T-helper 1 cell treated with Interleukin-12 subunit alpha and Interleukin-12 subunit beta and Interleukin-4 antibody, amounts not matched to agents 30 μg/mL and 1 μg/mL, for 36 hours (primary cell): ENCODE data around the gene CACNA1D.
"Not testable (repeated sequence)": the region's sequence is repeated elsewhere in the genome, so short reads cannot be mapped to it uniquely, and the experiment has no call there.

Experiments
- H3K27ac Mint-ChIP-seq: one replicate; pipeline ENCODE4 v1.8.0; 2021; ENCODE audit warnings: mild to moderate bottlenecking, mixed read lengths
- H3K27me3 Mint-ChIP-seq: one replicate; pipeline ENCODE4 v1.8.0; 2021; ENCODE audit warnings: low read depth, mixed read lengths
- H3K36me3 Mint-ChIP-seq: one replicate; pipeline ENCODE4 v1.8.0; 2021; ENCODE audit warnings: low read depth, mixed read lengths
- H3K4me1 Mint-ChIP-seq: one replicate; pipeline ENCODE4 v1.8.0; 2021; ENCODE audit warnings: low read depth, mixed read lengths
- H3K4me3 Mint-ChIP-seq: one replicate; pipeline ENCODE4 v1.8.0; 2021; ENCODE audit warnings: mild to moderate bottlenecking, moderate library complexity, mixed read lengths
- H3K9me3 Mint-ChIP-seq: one replicate; pipeline ENCODE4 v1.8.0; 2021; ENCODE audit warnings: mixed read lengths

CACNA1D gene

GRCh38 chr3:53555068-53555588 is 60.7 kb downstream of the CACNA1D start:
- Mint-ChIP-seq H3K9me3 (no peaks in the 10 kb centered on the region), H3K27ac (no peak overlapping the region), H3K27me3 (peaks cover 3% of the 10 kb centered on the region), H3K4me3 (no peak overlapping the region), H3K4me1 (no peaks in the 10 kb centered on the region), H3K36me3 (no peaks in the 10 kb centered on the region)

GRCh38 chr3:53566461-53567145 is 72.2 kb downstream of the CACNA1D start:
- Mint-ChIP-seq H3K27ac (no peak overlapping the region), H3K9me3 (no peaks in the 10 kb centered on the region), H3K27me3 (peaks cover 7% of the 10 kb centered on the region), H3K36me3 (no peaks in the 10 kb centered on the region), H3K4me3 (no peak overlapping the region), H3K4me1 (no peaks in the 10 kb centered on the region)

DNA sequence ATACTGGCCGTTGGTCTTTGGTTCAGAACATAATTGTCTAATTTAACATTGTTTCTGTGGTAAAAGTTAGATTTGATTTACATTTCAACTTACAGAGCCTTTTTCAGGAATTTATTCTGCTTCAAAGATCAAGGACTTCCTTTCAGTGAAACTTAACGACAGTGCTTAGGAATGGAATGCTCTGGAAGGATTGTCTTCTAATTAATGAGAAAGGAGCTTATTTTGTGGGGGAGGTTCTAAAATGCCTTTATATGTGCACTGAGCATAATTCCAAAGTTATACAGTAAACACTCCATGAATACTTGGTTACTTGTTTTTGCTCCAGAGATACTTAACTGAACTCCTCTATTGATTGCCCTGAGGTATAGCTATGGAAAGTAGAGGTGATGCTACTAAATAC is 75.7 kb downstream of the CACNA1D start:
- H3K4me3 Mint-ChIP-seq: no peak overlapping the region
- no peaks in the 10 kb centered on the region for H3K36me3 Mint-ChIP-seq
- H3K27me3 Mint-ChIP-seq: peaks cover 7% of the 10 kb centered on the region
- H3K4me1 Mint-ChIP-seq: no peaks in the 10 kb centered on the region
- no peaks in the 10 kb centered on the region for H3K9me3 Mint-ChIP-seq
- no peak overlapping the region for H3K27ac Mint-ChIP-seq

- Mint-ChIP-seq H3K4me3 (no peak overlapping the region), H3K9me3 (no peaks in the 10 kb centered on the region), H3K27me3 (peaks cover 3% of the 10 kb centered on the region), H3K27ac (no peak overlapping the region), H3K4me1 (no peaks in the 10 kb centered on the region), H3K36me3 (no peaks in the 10 kb centered on the region)
Measured at GRCh38 chr3:53570709-53571108, 76.3 kb downstream of the CACNA1D start.

DNA sequence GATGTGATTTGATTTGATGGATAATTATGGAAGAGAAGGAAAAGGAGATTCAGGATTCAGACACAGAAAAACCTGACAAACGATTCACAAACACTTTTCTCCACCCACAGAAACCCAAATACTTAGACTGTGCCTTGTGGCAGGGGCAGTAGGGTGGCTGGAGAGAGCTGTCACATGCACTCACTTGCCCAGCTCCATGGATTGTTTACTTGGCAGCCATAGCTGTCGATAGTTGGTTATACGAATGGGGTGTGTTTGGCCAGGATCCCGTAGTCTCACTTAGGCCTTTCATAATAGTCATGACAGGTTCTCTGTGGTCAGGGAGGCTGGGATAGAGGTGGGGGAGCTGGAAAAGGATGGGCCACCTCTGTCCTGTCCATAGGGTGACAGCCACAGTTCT is 76.9 kb downstream of the CACNA1D start:
- Mint-ChIP-seq H3K4me1 (no peaks in the 10 kb centered on the region), H3K4me3 (no peak overlapping the region), H3K27ac (no peak overlapping the region), H3K27me3 (peaks cover 3% of the 10 kb centered on the region), H3K36me3 (no peaks in the 10 kb centered on the region), H3K9me3 (no peaks in the 10 kb centered on the region)

- not testable (repeated sequence) for H3K27ac Mint-ChIP-seq, H3K36me3 Mint-ChIP-seq, H3K4me1 Mint-ChIP-seq, H3K9me3 Mint-ChIP-seq, H3K27me3 Mint-ChIP-seq, H3K4me3 Mint-ChIP-seq
Measured at GRCh38 chr3:53572184-53572583, 77.8 kb downstream of the CACNA1D start.

GRCh38 chr3:53577506-53577905 is 83.1 kb downstream of the CACNA1D start:
- Mint-ChIP-seq H3K27ac (no peak overlapping the region), H3K4me3 (no peak overlapping the region), H3K9me3 (no peaks in the 10 kb centered on the region), H3K36me3 (no peaks in the 10 kb centered on the region), H3K27me3 (peaks cover 8% of the 10 kb centered on the region), H3K4me1 (peaks cover 2% of the 10 kb centered on the region)

GRCh38 chr3:53579636-53580035 is 85.2 kb downstream of the CACNA1D start:
- Mint-ChIP-seq H3K4me1 (peaks cover 2% of the 10 kb centered on the region), H3K4me3 (no peak overlapping the region), H3K9me3 (no peaks in the 10 kb centered on the region), H3K27ac (no peak overlapping the region), H3K27me3 (peaks cover 8% of the 10 kb centered on the region), H3K36me3 (no peaks in the 10 kb centered on the region)

DNA sequence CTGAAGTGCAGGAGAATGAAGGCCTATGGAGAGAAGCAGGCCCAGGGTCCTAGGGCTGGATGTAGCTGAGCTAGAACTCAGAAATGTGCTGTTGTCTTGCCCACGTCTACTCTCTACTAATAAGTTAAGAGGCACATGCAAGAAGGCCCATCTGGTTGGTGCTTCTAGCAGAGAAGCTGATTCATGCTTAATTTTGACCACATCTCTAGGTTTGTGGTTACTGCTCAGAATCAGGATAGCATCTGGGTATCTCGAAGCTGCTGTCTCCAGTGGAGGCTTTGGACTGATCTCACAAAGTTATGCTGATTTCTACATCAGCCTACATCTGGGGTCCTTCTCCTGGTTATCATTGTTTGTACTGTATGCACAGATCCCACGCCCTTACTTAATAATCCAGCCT is 87.3 kb downstream of the CACNA1D start:
- Mint-ChIP-seq H3K27ac (no peak overlapping the region), H3K4me3 (no peak overlapping the region), H3K9me3 (no peaks in the 10 kb centered on the region), H3K4me1 (peaks cover 2% of the 10 kb centered on the region), H3K27me3 (peaks cover 8% of the 10 kb centered on the region), H3K36me3 (no peaks in the 10 kb centered on the region)

DNA sequence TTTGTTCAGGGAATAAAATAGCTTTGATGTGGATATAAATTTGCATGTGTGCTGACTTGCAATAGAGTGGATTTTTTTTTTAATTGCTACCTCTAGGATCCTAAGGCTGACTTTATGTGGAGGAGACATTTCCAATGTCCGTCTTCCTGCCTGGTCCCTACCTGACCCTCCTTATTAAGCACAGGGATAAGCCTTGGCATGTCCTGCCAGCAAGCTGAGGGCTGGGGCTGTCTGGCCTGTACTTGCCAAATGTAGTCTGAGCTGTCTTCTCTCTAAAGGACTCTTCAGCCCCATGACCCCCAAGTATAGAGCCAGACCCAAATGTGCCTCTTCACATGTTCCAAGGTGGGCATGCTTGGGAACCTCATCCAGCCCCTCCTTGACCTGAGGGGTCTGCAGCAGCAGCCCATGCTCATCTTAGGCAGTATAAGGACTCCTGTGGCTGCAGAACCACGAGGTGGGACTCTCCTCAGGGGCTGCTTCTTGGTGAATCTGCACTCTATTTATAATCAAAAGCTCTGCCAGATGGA is 88.8 kb downstream of the CACNA1D start:
- Mint-ChIP-seq H3K36me3 (no peaks in the 10 kb centered on the region), H3K27ac (no peak overlapping the region), H3K4me1 (peaks cover 2% of the 10 kb centered on the region), H3K9me3 (no peaks in the 10 kb centered on the region), H3K4me3 (no peak overlapping the region), H3K27me3 (peaks cover 2% of the 10 kb centered on the region)

DNA sequence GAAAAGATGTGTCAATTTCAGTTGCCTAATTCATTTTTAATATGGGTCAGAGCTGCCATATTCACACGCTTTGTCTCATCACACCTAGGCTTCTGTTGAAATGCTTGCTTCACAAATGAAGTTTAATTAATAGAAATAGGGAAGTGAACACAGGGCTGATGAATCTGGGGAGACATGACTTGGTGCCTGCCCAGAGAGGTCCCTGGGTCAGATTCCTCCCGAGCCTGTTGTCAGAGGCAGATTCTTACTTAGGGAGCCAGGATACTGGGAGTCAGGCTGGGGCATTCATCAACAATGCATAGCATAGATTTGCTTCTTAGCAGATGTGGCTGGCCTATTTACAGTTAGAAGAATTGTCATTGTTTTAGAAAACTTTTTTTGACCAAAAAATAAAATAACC is 90.6 kb downstream of the CACNA1D start:
- Mint-ChIP-seq H3K36me3 (no peaks in the 10 kb centered on the region), H3K27ac (no peak overlapping the region), H3K27me3 (no peaks in the 10 kb centered on the region)

GRCh38 chr3:53585627-53586026 is 91.2 kb downstream of the CACNA1D start:
- no peak overlapping the region for H3K4me3 Mint-ChIP-seq
- no peaks in the 10 kb centered on the region for H3K9me3 Mint-ChIP-seq
- H3K27me3 Mint-ChIP-seq: no peaks in the 10 kb centered on the region
- no peaks in the 10 kb centered on the region for H3K36me3 Mint-ChIP-seq
- H3K27ac Mint-ChIP-seq: no peak overlapping the region
- H3K4me1 Mint-ChIP-seq: peaks cover 2% of the 10 kb centered on the region

More for the DNA sequence above, 90.6 kb downstream of the CACNA1D start:
- Mint-ChIP-seq H3K4me1 (peaks cover 2% of the 10 kb centered on the region), H3K9me3 (no peaks in the 10 kb centered on the region), H3K4me3 (no peak overlapping the region)

DNA sequence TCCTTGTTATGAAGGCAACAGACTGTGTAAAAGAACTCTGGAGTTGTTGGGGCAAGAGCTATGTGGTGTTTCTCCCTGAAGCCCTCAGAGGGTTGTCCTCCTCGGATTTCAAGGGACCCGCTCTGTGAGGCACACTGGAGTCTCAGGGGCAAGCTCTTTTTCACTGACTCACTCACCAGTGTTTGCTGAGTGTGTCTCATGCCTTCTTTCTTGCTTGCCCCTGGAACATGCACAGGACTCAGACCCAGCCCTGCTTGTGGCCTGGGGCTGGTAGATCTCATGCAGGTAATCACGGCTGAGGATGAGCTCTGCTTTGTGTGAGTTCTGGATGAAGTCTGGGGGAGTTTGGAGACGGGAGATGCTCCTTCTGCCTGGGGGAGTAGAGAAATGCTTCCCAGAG is 93.7 kb downstream of the CACNA1D start:
- Mint-ChIP-seq H3K4me1 (no peaks in the 10 kb centered on the region), H3K36me3 (no peaks in the 10 kb centered on the region), H3K4me3 (no peak overlapping the region), H3K27me3 (no peaks in the 10 kb centered on the region), H3K27ac (no peak overlapping the region), H3K9me3 (no peaks in the 10 kb centered on the region)

GRCh38 chr3:53589201-53589600 is 94.8 kb downstream of the CACNA1D start:
- Mint-ChIP-seq H3K27ac (no peak overlapping the region), H3K27me3 (no peaks in the 10 kb centered on the region), H3K4me3 (no peak overlapping the region), H3K4me1 (no peaks in the 10 kb centered on the region), H3K36me3 (no peaks in the 10 kb centered on the region), H3K9me3 (no peaks in the 10 kb centered on the region)

DNA sequence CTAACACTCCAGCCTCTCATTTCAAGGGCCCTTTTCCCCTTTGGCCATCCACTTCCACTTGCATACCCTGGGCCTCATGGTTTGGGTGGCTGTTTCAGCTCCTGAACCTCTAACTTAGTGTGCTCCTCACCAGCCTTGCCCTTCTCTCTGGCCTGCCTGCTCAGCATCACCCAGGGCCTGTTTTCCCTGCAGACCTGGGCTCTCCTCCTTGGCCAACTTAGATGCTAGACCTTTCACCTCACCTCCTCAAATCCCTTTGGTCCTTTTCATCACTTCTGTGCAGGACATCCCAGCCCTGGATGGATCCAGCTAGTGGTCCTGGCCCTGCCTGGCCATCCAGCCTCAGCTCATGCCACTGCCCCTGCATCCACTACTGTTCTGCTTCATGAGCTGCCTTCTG is 95.4 kb downstream of the CACNA1D start:
- Mint-ChIP-seq H3K9me3 (no peaks in the 10 kb centered on the region), H3K36me3 (no peaks in the 10 kb centered on the region), H3K4me3 (no peak overlapping the region)

More for the DNA sequence above, 95.4 kb downstream of the CACNA1D start:
- H3K27me3 Mint-ChIP-seq: no peaks in the 10 kb centered on the region
- H3K27ac Mint-ChIP-seq: no peak overlapping the region
- H3K4me1 Mint-ChIP-seq: no peaks in the 10 kb centered on the region
